ENCODE results near the gene GOLGA5.

Gene GOLGA5

GRCh38 chr14:92888896-92889295, 94.8 kb downstream of the GOLGA5 start:
- H3K36me3 ChIP-seq (replicated peaks), result no peaks in the 10 kb centered on the region
- in situ Hi-C loops (cut with HindIII; ENCODE audit: low pct_ligation_motif_present, low sequenced_read_pairs), result no loop called here

More at GRCh38 chr14:92888896-92889295, 94.8 kb downstream of the GOLGA5 start:
- peaks cover 2% of the 10 kb centered on the region for H3K27me3 ChIP-seq (replicated peaks)
- TF ChIP-seq CTCF (IDR thresholded peaks at IDR 0.05; ENCODE audit: low read depth, low read length, missing control alignments), result no peak
- DNase-seq, result no peak
- no peak overlapping the region for H3K27ac ChIP-seq
- no peak overlapping the region for H3K4me3 ChIP-seq (ENCODE audit: low read depth, low read length)
